Ascending aorta (tissue), 2 donors: Measurements from ENCODE around the gene SND1. TPM values are rescaled to one million over a fixed set of nuclear protein-coding genes. Genes with fewer than 3 reads are reported as not detected.

ENCODE experiments used
- DNase-seq, 2 donors: peaks; one replicate each; pipeline ENCODE4 v3.0.0-alpha.2; 2019; ENCODE audit warnings: low spot score in 2 of 2
- H3K27ac ChIP-seq, 2 donors: fragments of 200-600 bp; sonication (generic); one replicate each; pipeline ENCODE4 v1.5.1; 2016 to 2017; ENCODE audit warnings: mild to moderate bottlenecking in 1 of 2
- H3K27me3 ChIP-seq: fragments of 200-600 bp; sonication (generic); one replicate; pipeline ENCODE4 v1.5.1; 2017
- H3K36me3 ChIP-seq, 2 donors: fragments of 200-600 bp; sonication (generic); one replicate each; pipeline ENCODE4 v1.5.1; 2016
- H3K4me1 ChIP-seq, 2 donors: fragments of 200-600 bp; sonication (generic); one replicate each; pipeline ENCODE4 v1.5.1; 2016 to 2017; ENCODE audit warnings: mild to moderate bottlenecking in 1 of 2
- H3K4me3 ChIP-seq, 2 donors: fragments of 200-600 bp; sonication (generic); one replicate each; pipeline ENCODE4 v1.5.1; 2016 to 2017; ENCODE audit warnings: mild to moderate bottlenecking in 1 of 2
- H3K9me3 ChIP-seq, 2 donors: fragments of 200-600 bp; sonication (generic); one replicate each; pipeline ENCODE4 v1.5.1; 2016
- CTCF ChIP-seq, 3 experiments: fragments of 200-600 bp in 2 of 3; fragments of 450-650 bp in 1 of 3; sonication (generic) in 2 of 3; IDR thresholded peaks; one replicate each; pipeline ENCODE4 v1.5.1; 2016 to 2019; ENCODE audit warnings: antibody characterized with exemption in 3 of 3, mild to moderate bottlenecking in 1 of 3, moderate library complexity in 1 of 3
- intact Hi-C: fragments of 100-400 bp; cut with DNase I; formaldehyde crosslinking; loops from one replicate; pipeline ENCODE4 v1.15.1; 2023
- total RNA-seq: library from RNA; depleted of rRNA; stranded (reverse); fragments of >200 nt; gene quantifications from one replicate; pipeline ENCODE4 v1.1.0, GENCODE V29; 2016

The SND1 gene
- total RNA-seq, 1 donor from 2014 or later: 93.8 TPM

- Histone ChIP-seq H3K4me3 (no peak overlapping the region), H3K36me3 (no peaks in the 10 kb centered on the region), H3K9me3 (no peaks in the 10 kb centered on the region), H3K4me1 (no peaks in the 10 kb centered on the region), H3K27ac (no peak overlapping the region), H3K27me3 (no peaks in the 10 kb centered on the region)
- intact Hi-C loops: no loop called here
- no peak for DNase-seq
- no peak for TF ChIP-seq CTCF (IDR thresholded peaks at IDR 0.05)
Observed at GRCh38 chr7:128066395-128066794, 414.4 kb downstream of the SND1 start.

GRCh38 chr7:128066858-128067257 is 414.9 kb downstream of the SND1 start:
- DNase-seq: no peak
- Histone ChIP-seq H3K4me3 (no peak overlapping the region), H3K36me3 (no peaks in the 10 kb centered on the region), H3K9me3 (no peaks in the 10 kb centered on the region), H3K27me3 (no peaks in the 10 kb centered on the region), H3K27ac (no peak overlapping the region), H3K4me1 (no peaks in the 10 kb centered on the region)
- no peak for TF ChIP-seq CTCF (IDR thresholded peaks at IDR 0.05)
- intact Hi-C loops: no loop called here

GRCh38 chr7:128067983-128068382 is 416.0 kb downstream of the SND1 start:
- no peak overlapping the region for H3K27ac ChIP-seq
- no peaks in the 10 kb centered on the region for H3K4me1 ChIP-seq
- DNase-seq: no peak
- H3K4me3 ChIP-seq: no peak overlapping the region
- intact Hi-C loops: no loop called here
- H3K27me3 ChIP-seq: no peaks in the 10 kb centered on the region
- H3K9me3 ChIP-seq: no peaks in the 10 kb centered on the region
- H3K36me3 ChIP-seq: no peaks in the 10 kb centered on the region
- no peak for TF ChIP-seq CTCF (IDR thresholded peaks at IDR 0.05)

GRCh38 chr7:128068785-128069184 is 416.8 kb downstream of the SND1 start:
- no peak for DNase-seq
- Histone ChIP-seq H3K9me3 (no peaks in the 10 kb centered on the region), H3K4me3 (no peak overlapping the region), H3K4me1 (no peaks in the 10 kb centered on the region), H3K36me3 (no peaks in the 10 kb centered on the region), H3K27ac (no peak overlapping the region), H3K27me3 (no peaks in the 10 kb centered on the region)
- intact Hi-C loops: no loop called here
- no peak for TF ChIP-seq CTCF (IDR thresholded peaks at IDR 0.05)

GRCh38 chr7:128069373-128070364 is 417.7 kb downstream of the SND1 start:
- H3K9me3 ChIP-seq: no peaks in the 10 kb centered on the region
- DNase-seq: no peak
- H3K4me1 ChIP-seq: no peaks in the 10 kb centered on the region
- no peak overlapping the region for H3K4me3 ChIP-seq
- H3K27me3 ChIP-seq: no peaks in the 10 kb centered on the region
- H3K36me3 ChIP-seq: peaks cover 5 to 8% of the 10 kb centered on the region in 2 donors
- no peak overlapping the region for H3K27ac ChIP-seq
- intact Hi-C loops: no loop called here
- TF ChIP-seq CTCF (IDR thresholded peaks at IDR 0.05): no peak
